WTC11 (cell line): Measurements from ENCODE around the gene KLHL29. TPM values are rescaled to one million over a fixed set of nuclear protein-coding genes. Genes with fewer than 3 reads are reported as not detected.

ENCODE experiments used
- ATAC-seq: fragments of 200-7000 bp; cut with Tn5 transposase; 2 replicates; pipeline ENCODE4 v1.10.0; 2021; ENCODE audit warnings: mild to moderate bottlenecking, moderate library complexity
- CTCF ChIA-PET: fragments of 300-600 bp; sonication (Branson Sonifier 250); formaldehyde crosslinking; loops from one replicate; lab custom pipeline; 2021; ENCODE audit warnings: antibody characterized with exemption; lab: Charles Lee
- POLR2A ChIA-PET: fragments of 350-600 bp; sonication (Branson Sonifier 250); formaldehyde crosslinking; loops from one replicate; lab custom pipeline; 2021; ENCODE audit warnings: antibody characterized with exemption; lab: Charles Lee
- DNase-seq: peaks from one replicate; pipeline ENCODE4 v3.0.0; 2021; ENCODE audit warnings: low spot score
- H3K27ac Mint-ChIP-seq: 2 replicates; pipeline ENCODE4 v1.8.0; 2021; ENCODE audit warnings: mixed read lengths
- H3K27me3 Mint-ChIP-seq: 2 replicates; pipeline ENCODE4 v1.8.0; 2021; ENCODE audit warnings: low read depth, mild to moderate bottlenecking, moderate library complexity, mixed read lengths
- H3K36me3 Mint-ChIP-seq: 2 replicates; pipeline ENCODE4 v1.8.0; 2021; ENCODE audit warnings: mixed read lengths
- H3K4me1 Mint-ChIP-seq: 2 replicates; pipeline ENCODE4 v1.8.0; 2022; ENCODE audit warnings: mixed read lengths
- H3K4me3 Mint-ChIP-seq: 2 replicates; pipeline ENCODE4 v1.8.0; 2021; ENCODE audit warnings: mild to moderate bottlenecking, moderate library complexity, mixed read lengths
- H3K9me3 Mint-ChIP-seq: 2 replicates; pipeline ENCODE4 v1.8.0; 2021; ENCODE audit warnings: mixed read lengths
- ATF1 ChIP-seq: sonication (generic); formaldehyde crosslinking; IDR thresholded peaks from 2 replicates; pipeline ENCODE4 v1.8.1; 2023; ENCODE audit warnings: mild to moderate bottlenecking, moderate library complexity, missing genetic modification reagents
- ATF2 ChIP-seq: sonication (generic); formaldehyde crosslinking; IDR thresholded peaks from 2 replicates; pipeline ENCODE4 v1.8.1; 2022; ENCODE audit warnings: low read depth, missing genetic modification reagents, borderline replicate concordance
- ATF6 ChIP-seq: sonication (generic); formaldehyde crosslinking; IDR thresholded peaks from 2 replicates; pipeline ENCODE4 v1.8.1; 2023; ENCODE audit warnings: mild to moderate bottlenecking, missing genetic modification reagents
- CBFB ChIP-seq: sonication (generic); formaldehyde crosslinking; IDR thresholded peaks from 2 replicates; pipeline ENCODE4 v1.8.1; 2022; ENCODE audit warnings: mild to moderate bottlenecking, low read depth, missing genetic modification reagents
- CREB1 ChIP-seq: sonication (generic); formaldehyde crosslinking; IDR thresholded peaks from 2 replicates; pipeline ENCODE4 v1.8.0; 2023; ENCODE audit warnings: mild to moderate bottlenecking, missing genetic modification reagents
- E2F4 ChIP-seq: sonication (generic); formaldehyde crosslinking; IDR thresholded peaks from 2 replicates; pipeline ENCODE4 v1.8.1; 2022; ENCODE audit warnings: low read depth, mild to moderate bottlenecking, moderate library complexity, missing genetic modification reagents, borderline replicate concordance
- ETV6 ChIP-seq: sonication (generic); formaldehyde crosslinking; IDR thresholded peaks from 2 replicates; pipeline ENCODE4 v1.8.1; 2022; ENCODE audit warnings: mild to moderate bottlenecking, missing genetic modification reagents
- FOXK1 ChIP-seq: sonication (generic); formaldehyde crosslinking; IDR thresholded peaks from 2 replicates; pipeline ENCODE4 v1.8.0; 2022; ENCODE audit warnings: mild to moderate bottlenecking, moderate library complexity, missing genetic modification reagents
- IRF1 ChIP-seq: sonication (generic); formaldehyde crosslinking; IDR thresholded peaks from 2 replicates; pipeline ENCODE4 v1.8.0; 2023; ENCODE audit warnings: missing genetic modification reagents
- MXD4 ChIP-seq: fragments of 250-450 bp; sonication (Bioruptor Pico); IDR thresholded peaks from 2 replicates; pipeline ENCODE4 v1.8.0; 2021; ENCODE audit warnings: mild to moderate bottlenecking, moderate library complexity, borderline replicate concordance
- NR2C2 ChIP-seq: sonication (generic); formaldehyde crosslinking; IDR thresholded peaks from 2 replicates; pipeline ENCODE4 v1.8.0; 2022; ENCODE audit warnings: mild to moderate bottlenecking, missing genetic modification reagents
- PREB ChIP-seq: sonication (generic); formaldehyde crosslinking; IDR thresholded peaks from 2 replicates; pipeline ENCODE4 v1.8.1; 2022; ENCODE audit warnings: mild to moderate bottlenecking, missing genetic modification reagents, moderate library complexity, borderline replicate concordance
- RELA ChIP-seq: sonication (generic); formaldehyde crosslinking; IDR thresholded peaks from 2 replicates; pipeline ENCODE4 v1.8.1; 2022; ENCODE audit warnings: missing genetic modification reagents, mild to moderate bottlenecking, borderline replicate concordance
- SMAD4 ChIP-seq: sonication (generic); formaldehyde crosslinking; IDR thresholded peaks from 2 replicates; pipeline ENCODE4 v1.8.0; 2022; ENCODE audit warnings: mild to moderate bottlenecking, missing genetic modification reagents
- SOX15 ChIP-seq: fragments of 250-450 bp; sonication (Bioruptor Pico); IDR thresholded peaks from 2 replicates; pipeline ENCODE4 v1.9.0; 2021; ENCODE audit warnings: mild to moderate bottlenecking
- SP1 ChIP-seq: sonication (generic); formaldehyde crosslinking; conservative IDR thresholded peaks from 2 replicates; pipeline ENCODE4 v1.8.1; 2022; ENCODE audit warnings: missing genetic modification reagents
- TEAD4 ChIP-seq: sonication (generic); formaldehyde crosslinking; IDR thresholded peaks from 2 replicates; pipeline ENCODE4 v1.8.0; 2022; ENCODE audit warnings: mild to moderate bottlenecking, missing genetic modification reagents
- TP53 ChIP-seq: sonication (generic); formaldehyde crosslinking; IDR thresholded peaks from 2 replicates; pipeline ENCODE4 v1.8.1; 2023; ENCODE audit warnings: mild to moderate bottlenecking, missing genetic modification reagents
- ZBTB21 ChIP-seq: sonication (generic); formaldehyde crosslinking; IDR thresholded peaks from 2 replicates; pipeline ENCODE4 v1.8.1; 2023; ENCODE audit warnings: mild to moderate bottlenecking, missing genetic modification reagents, borderline replicate concordance
- ZNF138 ChIP-seq: sonication (generic); formaldehyde crosslinking; conservative IDR thresholded peaks from 2 replicates; pipeline ENCODE4 v1.8.1; 2022; ENCODE audit warnings: mild to moderate bottlenecking, moderate library complexity, missing genetic modification reagents
- ZNF512 ChIP-seq: sonication (generic); formaldehyde crosslinking; IDR thresholded peaks from 2 replicates; pipeline ENCODE4 v1.8.1; 2022; ENCODE audit warnings: missing genetic modification reagents, borderline replicate concordance
- ZNF532 ChIP-seq: fragments of 250-450 bp; sonication (Bioruptor Pico); IDR thresholded peaks from 2 replicates; pipeline ENCODE4 v1.9.0; 2021; ENCODE audit warnings: mild to moderate bottlenecking, borderline replicate concordance
- ZNF671 ChIP-seq: fragments of 250-450 bp; sonication (Bioruptor Pico); IDR thresholded peaks from 2 replicates; pipeline ENCODE4 v1.8.0; 2021; ENCODE audit warnings: mild to moderate bottlenecking
- total RNA-seq: library from RNA; stranded (reverse); gene quantifications from 3 replicates; pipeline ENCODE4 v1.2.3, GENCODE V29; 2021

KLHL29 gene
- total RNA-seq, 1 experiment from 2014 or later: 7.1 TPM

GRCh38 chr2:23509596-23510292, 124.8 kb downstream of the KLHL29 start (continued):
- TF ChIP-seq ZNF532 (CRISPR knock-in tag): no peak
- TF ChIP-seq ZBTB21 (CRISPR knock-in tag): no peak
- TF ChIP-seq SOX15: no peak
- no peak for TF ChIP-seq ZNF138 (CRISPR knock-in tag)

- no peak for TF ChIP-seq MXD4
- no peak for TF ChIP-seq CBFB (CRISPR knock-in tag)
- no peak for TF ChIP-seq SMAD4 (CRISPR knock-in tag)
- no peak for TF ChIP-seq ZNF512 (CRISPR knock-in tag)
- no peak for TF ChIP-seq ATF6 (CRISPR knock-in tag)
- TF ChIP-seq ATF1 (CRISPR knock-in tag): no peak
- TF ChIP-seq ATF2 (CRISPR knock-in tag): no peak
- no peak for TF ChIP-seq ZNF671 (CRISPR knock-in tag)
- TF ChIP-seq CREB1 (CRISPR knock-in tag): no peak
- no peak for TF ChIP-seq RELA (CRISPR knock-in tag)
- TF ChIP-seq SP1 (CRISPR knock-in tag): no peak
- TF ChIP-seq FOXK1 (CRISPR knock-in tag): no peak
- no peak for TF ChIP-seq TP53 (CRISPR knock-in tag)
- TF ChIP-seq TEAD4 (CRISPR knock-in tag): no peak
- no peak for TF ChIP-seq NR2C2
- no peak for TF ChIP-seq PREB (CRISPR knock-in tag)
- no peak for TF ChIP-seq E2F4 (CRISPR knock-in tag)
- TF ChIP-seq ETV6 (CRISPR knock-in tag): no peak
- no peak for TF ChIP-seq IRF1 (CRISPR knock-in tag)
- Mint-ChIP-seq H3K4me1 (no peaks in the 10 kb centered on the region), H3K36me3 (no peaks in the 10 kb centered on the region), H3K27ac (no peak overlapping the region), H3K27me3 (no peaks in the 10 kb centered on the region; the same call in 1 of the 2 replicates), H3K4me3 (no peak overlapping the region), H3K9me3 (no peaks in the 10 kb centered on the region)
- POLR2A ChIA-PET: no interaction called here
- ATAC-seq: no peak
- DNase-seq: no peak
- CTCF ChIA-PET: interaction anchor here (1.0 to 3.0 kb wide), 2 partner anchors 106 to 114 kb away, joined by 4 to 9 read pairs; no protein-coding TSS in a partner anchor
These were observed 125.5 kb downstream of the KLHL29 start for GRCh38 chr2:23510471-23510870.
